Prostate gland (tissue), 2 donors: ENCODE results near the gene CRYGS. TPM values are rescaled to one million over a fixed set of nuclear protein-coding genes. Genes with fewer than 3 reads are reported as not detected.

Experiments
- DNase-seq: peaks from one replicate; pipeline ENCODE4 v3.0.0-alpha.2; 2019; ENCODE audit warnings: low spot score
- H3K27ac ChIP-seq, 2 donors: fragments of 200-600 bp; sonication (generic); 2 replicates each; pipeline ENCODE4 v1.5.1; 2017 to 2019
- H3K27me3 ChIP-seq: fragments of 200-600 bp; sonication (generic); replicated peaks from 2 replicates; pipeline ENCODE4 v1.5.1; 2019; ENCODE audit not compliant: insufficient read depth
- H3K36me3 ChIP-seq, 2 donors: fragments of 200-600 bp; sonication (generic); 1 replicate in 1 of 2; 2 replicates in 1 of 2; pipeline versions ENCODE4 v1.5.1 to v1.8.1; 2017 to 2019
- H3K4me1 ChIP-seq: fragments of 200-600 bp; sonication (generic); replicated peaks from 2 replicates; pipeline ENCODE4 v1.5.1; 2019
- H3K4me3 ChIP-seq, 2 donors: fragments of 200-600 bp; sonication (generic); 2 replicates each; pipeline ENCODE4 v1.5.1; 2017 to 2019
- H3K9me3 ChIP-seq: fragments of 200-600 bp; sonication (generic); 2 replicates; pipeline ENCODE4 v1.5.1; 2017
- CTCF ChIP-seq, 4 experiments: fragments of 200-600 bp in 2 of 4; fragments of 450-650 bp in 2 of 4; sonication (generic) in 2 of 4; IDR thresholded peaks; 1 replicate in 3 of 4; 2 replicates in 1 of 4; pipeline ENCODE4 v1.5.1; 2016 to 2019; ENCODE audit warnings: antibody characterized with exemption in 4 of 4, mild to moderate bottlenecking in 2 of 4, moderate library complexity in 2 of 4
- POLR2A ChIP-seq: fragments of 450-650 bp; IDR thresholded peaks from one replicate; pipeline ENCODE4 v1.6.1; 2016; ENCODE audit warnings: antibody characterized with exemption, mild to moderate bottlenecking
- POLR2AphosphoS5 ChIP-seq: sonication (generic); formaldehyde crosslinking; IDR thresholded peaks from one replicate; pipeline ENCODE4 v1.6.1; 2017; ENCODE audit warnings: antibody characterized with exemption
- WGBS: methylation state at CpG from one replicate; pipeline ENCODE4 v1.1.5; 2018; 5-methylcytosine and 5-hydroxymethylcytosine counted together
- intact Hi-C: fragments of 100-400 bp; cut with DNase I; formaldehyde crosslinking; loops from one replicate; pipeline ENCODE4 v1.14.2; 2022
- total RNA-seq, 2 donors: library from RNA; depleted of rRNA; stranded (reverse); fragments of >200 nt; gene quantifications; one replicate each; pipeline ENCODE4 v1.1.0, GENCODE V29; 2016

The CRYGS gene
- total RNA-seq, 2 donors from 2014 or later: 1.0 to 1.1 TPM

GRCh38 chr3:186496635-186497034, 47.5 kb downstream of the CRYGS start:
- Histone ChIP-seq H3K4me1 (no peaks in the 10 kb centered on the region), H3K36me3 (no peaks in the 10 kb centered on the region), H3K4me3 (no peak overlapping the region), H3K27me3 (no peaks in the 10 kb centered on the region), H3K9me3 (no peaks in the 10 kb centered on the region), H3K27ac (no peak overlapping the region)
- no peak for DNase-seq
- TF ChIP-seq POLR2A: no peak
- no peak for TF ChIP-seq CTCF (IDR thresholded peaks at IDR 0.05)
- intact Hi-C loops: no loop called here

- no peaks in the 10 kb centered on the region for H3K27me3 ChIP-seq
- no peaks in the 10 kb centered on the region for H3K9me3 ChIP-seq
- H3K36me3 ChIP-seq: no peaks in the 10 kb centered on the region
- TF ChIP-seq CTCF (IDR thresholded peaks at IDR 0.05) (no peak), POLR2A (no peak), POLR2AphosphoS5 (no peak)
- intact Hi-C loops: no loop called here
- DNase-seq: no peak
- no peak overlapping the region for H3K27ac ChIP-seq
- H3K4me1 ChIP-seq: no peaks in the 10 kb centered on the region
- H3K4me3 ChIP-seq: no peak overlapping the region
- 91% methylated on average over 3 of the region's 3 CpGs for WGBS
These were observed 48.2 kb downstream of the CRYGS start for GRCh38 chr3:186496016-186496415.

- intact Hi-C loops: no loop called here
- Histone ChIP-seq H3K27ac (no peak overlapping the region), H3K9me3 (no peaks in the 10 kb centered on the region), H3K27me3 (no peaks in the 10 kb centered on the region), H3K36me3 (no peaks in the 10 kb centered on the region), H3K4me1 (no peaks in the 10 kb centered on the region), H3K4me3 (no peak overlapping the region)
- TF ChIP-seq POLR2AphosphoS5 (no peak), POLR2A (no peak), CTCF (IDR thresholded peaks at IDR 0.05) (no peak)
- WGBS: 63% methylated on average over 21 of the region's 21 CpGs
- no peak for DNase-seq
These were observed 50.5 kb downstream of the CRYGS start for GRCh38 chr3:186493525-186494255.

- no peak for DNase-seq
- intact Hi-C loops: no loop called here
These were observed 51.7 kb downstream of the CRYGS start for GRCh38 chr3:186492385-186492984.

More at GRCh38 chr3:186492385-186492984, 51.7 kb downstream of the CRYGS start:
- no peak for TF ChIP-seq CTCF (IDR thresholded peaks at IDR 0.05)
- no peak for TF ChIP-seq POLR2A
- TF ChIP-seq POLR2AphosphoS5: no peak
- no peak overlapping the region for H3K4me3 ChIP-seq
- WGBS: 82% methylated on average over 4 of the region's 4 CpGs
- H3K9me3 ChIP-seq: no peaks in the 10 kb centered on the region
- no peak overlapping the region for H3K27ac ChIP-seq
- no peaks in the 10 kb centered on the region for H3K36me3 ChIP-seq
- no peaks in the 10 kb centered on the region for H3K4me1 ChIP-seq
- H3K27me3 ChIP-seq: no peaks in the 10 kb centered on the region
